GM19035 (cell line): ENCODE data around the gene AQP2.
"Not testable (repeated sequence)": the region's sequence is repeated elsewhere in the genome, so short reads cannot be mapped to it uniquely, and the experiment has no call there.

Experiments used
- ATAC-seq: cut with Tn5 transposase; IDR thresholded peaks from one replicate; pipeline ENCODE4 v1.9.1; 2021; ENCODE audit not compliant: unreplicated experiment

The AQP2 gene

GRCh38 chr12:49984476-49985359, 34.2 kb downstream of the AQP2 start:
- ATAC-seq: no peak

- ATAC-seq: no peak
These were observed 35.4 kb downstream of the AQP2 start for GRCh38 chr12:49985981-49986380.

GRCh38 chr12:49986476-49986875, 35.9 kb downstream of the AQP2 start:
- ATAC-seq: not testable (repeated sequence)

- ATAC-seq: no peak
These were observed 37.2 kb downstream of the AQP2 start for GRCh38 chr12:49987625-49988303.

DNA sequence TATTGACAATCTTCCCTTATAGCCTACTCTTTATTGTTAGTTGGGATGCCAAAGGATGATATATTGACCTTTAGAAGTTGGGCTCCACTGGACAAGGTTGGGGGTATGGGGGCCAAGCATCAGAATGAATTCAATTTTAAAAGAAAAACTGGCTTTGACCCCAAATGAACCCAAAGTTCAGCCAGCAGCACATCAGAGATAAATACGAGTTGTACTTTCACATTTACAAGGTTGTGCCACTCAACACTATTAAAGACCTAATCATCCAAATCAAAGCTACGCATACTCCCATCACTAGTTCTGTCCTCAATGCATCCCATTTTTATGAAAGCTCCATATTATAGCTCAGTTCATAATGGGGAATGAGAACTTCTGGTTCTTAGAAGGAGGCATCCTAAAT, 38.9 kb downstream of the AQP2 start:
- not testable (repeated sequence) for ATAC-seq

DNA sequence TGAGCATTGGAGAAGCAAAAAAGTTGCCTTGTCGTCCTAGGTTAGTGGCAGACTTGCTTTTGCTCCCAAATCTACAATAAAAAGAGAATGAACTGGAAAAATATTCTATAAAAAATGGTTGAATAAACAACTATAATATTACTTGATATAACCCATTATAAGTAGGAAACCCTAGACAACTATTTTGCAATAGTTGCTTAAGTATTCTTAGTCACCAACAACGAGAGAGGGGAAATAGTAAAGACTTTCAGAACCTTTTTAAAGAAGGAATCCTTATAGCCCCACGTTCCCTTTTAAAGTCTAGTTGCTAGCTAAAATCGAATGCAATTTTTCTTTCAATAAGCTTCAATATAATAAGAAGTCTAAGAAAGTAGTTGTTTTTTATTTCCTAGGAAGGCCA, 39.7 kb downstream of the AQP2 start:
- no peak for ATAC-seq

- no peak for ATAC-seq
These were observed 47.9 kb downstream of the AQP2 start for GRCh38 chr12:49998453-49998852.

GRCh38 chr12:50003595-50003994, 53.1 kb downstream of the AQP2 start:
- no peak for ATAC-seq

DNA sequence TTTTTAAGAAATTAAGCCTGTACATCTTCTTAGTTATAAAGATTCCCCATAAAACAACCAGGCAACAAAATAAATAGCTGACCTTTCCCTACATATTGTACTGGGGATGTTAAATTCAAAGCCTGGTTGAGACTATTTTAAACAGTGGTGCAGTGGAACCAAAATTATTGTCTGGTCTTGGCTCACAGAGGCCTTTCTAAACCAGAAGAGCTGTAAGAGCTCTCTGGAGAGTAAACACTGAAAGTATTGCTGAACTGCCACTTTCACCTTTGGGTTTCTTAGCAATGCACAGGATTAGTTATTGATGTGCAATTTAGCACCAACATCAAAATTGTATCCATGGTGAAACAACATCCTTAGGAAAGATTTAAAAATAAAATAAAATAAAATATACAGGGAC, 54.2 kb downstream of the AQP2 start:
- no peak for ATAC-seq

- no peak for ATAC-seq
These were observed 54.6 kb downstream of the AQP2 start for GRCh38 chr12:50005175-50005574.

DNA sequence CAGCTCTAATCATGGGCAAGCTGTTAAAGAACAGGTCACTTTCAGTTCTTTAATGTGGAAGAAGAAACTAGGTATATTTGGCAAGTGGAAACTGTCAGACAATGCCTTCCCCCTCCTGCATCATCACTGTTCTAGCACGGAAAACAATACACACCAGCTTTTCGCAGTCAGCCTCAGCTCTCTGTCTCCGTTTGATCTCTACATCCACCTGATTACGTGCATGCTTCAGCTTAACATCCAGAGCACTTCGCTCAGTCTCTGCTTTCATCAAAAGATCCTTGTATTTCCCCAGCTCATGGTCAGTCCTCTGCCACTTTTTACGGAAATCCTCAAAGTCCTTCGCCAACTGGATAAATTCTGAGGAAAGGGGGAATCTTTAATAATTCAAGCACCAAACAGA, 55.7 kb downstream of the AQP2 start:
- no peak for ATAC-seq

DNA sequence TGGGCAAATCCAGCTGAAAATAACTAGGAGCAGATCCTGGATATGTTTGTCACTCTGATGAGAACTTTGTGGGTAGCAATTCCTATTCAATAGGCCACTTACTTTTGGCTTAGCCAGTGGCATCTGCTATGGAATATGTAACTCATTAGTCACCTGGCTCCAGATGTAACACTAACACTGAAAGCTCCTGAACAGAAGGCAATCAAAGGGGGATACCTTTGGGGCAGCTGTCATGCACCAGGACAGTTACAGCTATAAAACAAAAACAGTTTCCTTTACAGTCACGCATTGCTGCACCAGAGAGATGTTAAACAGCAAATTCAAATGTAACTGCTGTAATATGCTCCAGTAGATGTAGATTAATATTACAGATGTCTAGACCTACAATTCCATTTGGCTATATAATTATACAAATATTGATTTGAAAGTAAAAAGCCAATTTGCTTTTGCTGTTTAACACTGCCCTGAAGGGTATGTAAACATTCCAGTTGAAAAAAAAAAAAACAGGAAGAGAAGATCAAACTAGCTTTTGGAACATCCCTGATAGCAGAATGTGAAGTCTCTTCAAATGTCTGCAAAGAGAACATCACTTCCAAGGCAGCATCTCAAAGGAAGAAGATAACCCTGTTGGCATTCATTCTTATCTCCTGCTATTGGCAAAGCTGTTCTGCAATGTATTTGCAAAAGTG, 56.4 kb downstream of the AQP2 start:
- ATAC-seq: no peak
